AG04449 (cell line): ENCODE data around the gene TANGO2.

ENCODE experiments used
- CTCF ChIA-PET: fragments of 350-600 bp; formaldehyde crosslinking; extraction: SDS; loops from one replicate; lab custom pipeline; 2021; ENCODE audit warnings: antibody characterized with exemption; lab: Yijun Ruan, JAX
- POLR2A ChIA-PET: fragments of 400-600, 350-600 bp; formaldehyde crosslinking; extraction: SDS; loops from one replicate; lab custom pipeline; 2020; ENCODE audit warnings: antibody characterized with exemption, inconsistent platforms; lab: Yijun Ruan, JAX
- DNase-seq: peaks from one replicate; pipeline ENCODE4 v3.0.0-alpha.2; 2010; ENCODE audit warnings: low read depth, low spot score
- H3K4me3 ChIP-seq: 2 replicates; pipeline ENCODE4 v1.5.1; 2011; ENCODE audit warnings: low read depth, mild to moderate bottlenecking, control low read depth, low read length
- CTCF ChIP-seq: IDR thresholded peaks from one replicate; pipeline ENCODE4 v1.5.1; 2011; ENCODE audit warnings: mild to moderate bottlenecking, moderate library complexity, low read length, control low read depth, inconsistent platforms; ENCODE audit not compliant: insufficient read depth; ENCODE audit errors: missing control alignments

Gene TANGO2

GRCh38 chr22:19979712-19980493 lies 41.0 kb upstream of the TANGO2 start:
- CTCF ChIA-PET, result interaction anchor here (2.3 to 3.0 kb wide), 2 partner anchors 9 to 11 kb away, joined by 8 to 12 read pairs; no protein-coding TSS in a partner anchor
- no peak for TF ChIP-seq CTCF

GRCh38 chr22:19980766-19981165 lies 40.1 kb upstream of the TANGO2 start:
- no peak overlapping the region for H3K4me3 ChIP-seq
- ChIA-PET CTCF (interaction anchor here (3.0 kb wide), 1 partner anchor 10 kb away, joined by 12 read pairs; no protein-coding TSS in a partner anchor), POLR2A (no interaction called here)
- no peak for DNase-seq
- TF ChIP-seq CTCF, result no peak

More at GRCh38 chr22:19979712-19980493, 41.0 kb upstream of the TANGO2 start:
- H3K4me3 ChIP-seq, result no peak overlapping the region
- DNase-seq, result no peak
- POLR2A ChIA-PET, result no interaction called here

- no peak for DNase-seq
- POLR2A ChIA-PET, result no interaction called here
- no peak overlapping the region for H3K4me3 ChIP-seq
- TF ChIP-seq CTCF, result no peak
- CTCF ChIA-PET, result interaction anchor here (1.2 to 3.0 kb wide), 2 partner anchors 9 to 11 kb away, joined by 3 to 12 read pairs; no protein-coding TSS in a partner anchor
These were observed 39.5 kb upstream of the TANGO2 start for GRCh38 chr22:19981171-19981960.

- ChIA-PET CTCF (interaction anchor here (0.7 to 3.2 kb wide), 3 partner anchors 10 to 31 kb away, joined by 3 to 28 read pairs (median 3); no protein-coding TSS in a partner anchor), POLR2A (no interaction called here)
- no peak overlapping the region for H3K4me3 ChIP-seq
- DNase-seq, result no peak
- no peak for TF ChIP-seq CTCF
These were observed 38.7 kb upstream of the TANGO2 start for GRCh38 chr22:19981961-19982920.

- ChIA-PET POLR2A (interaction anchor here (1.3 kb wide), 1 partner anchor 12 kb away, joined by 4 read pairs; no protein-coding TSS in a partner anchor), CTCF (interaction anchor here (0.6 to 7.5 kb wide), 4 partner anchors 10 to 96 kb away, joined by 3 to 45 read pairs (median 16); no protein-coding TSS in a partner anchor)
- no peak overlapping the region for H3K4me3 ChIP-seq
- no peak for DNase-seq
- TF ChIP-seq CTCF, result no peak
These were observed 37.8 kb upstream of the TANGO2 start for GRCh38 chr22:19982991-19983578.
